GM23248 (cell line): ENCODE results near the gene PRSS1. TPM values are rescaled to one million over a fixed set of nuclear protein-coding genes. Genes with fewer than 3 reads are reported as not detected.

Experiments used
- DNase-seq: peaks from one replicate; pipeline ENCODE4 v3.0.0-alpha.2; 2015
- H2AFZ ChIP-seq: fragments of 200-600 bp; sonication (generic); 2 replicates; pipeline ENCODE4 v1.6.1; 2016; ENCODE audit warnings: antibody characterized with exemption
- H3F3A ChIP-seq: fragments of 200-600 bp; sonication (generic); 2 replicates; pipeline ENCODE4 v1.6.1; 2016; ENCODE audit warnings: mild to moderate bottlenecking, antibody characterized with exemption, mixed run types; ENCODE audit not compliant: insufficient read depth
- H3K27ac ChIP-seq: fragments of 200-600 bp; sonication (generic); 2 replicates; pipeline ENCODE4 v1.5.1; 2016; ENCODE audit warnings: mild to moderate bottlenecking
- H3K27me3 ChIP-seq: fragments of 200-600 bp; sonication (generic); replicated peaks from 2 replicates; pipeline ENCODE4 v1.6.1; 2016; ENCODE audit warnings: mild to moderate bottlenecking; ENCODE audit not compliant: insufficient read depth
- H3K36me3 ChIP-seq: fragments of 200-600 bp; sonication (generic); 2 replicates; pipeline ENCODE4 v1.6.1; 2016; ENCODE audit warnings: low read depth, mild to moderate bottlenecking
- H3K4me1 ChIP-seq: fragments of 200-600 bp; sonication (generic); 2 replicates; pipeline ENCODE4 v1.6.1; 2016; ENCODE audit warnings: mild to moderate bottlenecking; ENCODE audit not compliant: insufficient read depth
- H3K4me2 ChIP-seq: fragments of 200-600 bp; sonication (generic); one replicate; pipeline ENCODE4 v1.6.1; 2016; ENCODE audit warnings: mild to moderate bottlenecking; ENCODE audit not compliant: unreplicated experiment
- H3K4me3 ChIP-seq: fragments of 200-600 bp; sonication (generic); 2 replicates; pipeline ENCODE4 v1.5.1; 2016; ENCODE audit warnings: mild to moderate bottlenecking
- H3K79me2 ChIP-seq: fragments of 200-600 bp; sonication (generic); 2 replicates; pipeline ENCODE4 v1.6.1; 2016; ENCODE audit warnings: mild to moderate bottlenecking; ENCODE audit not compliant: insufficient read depth
- H3K9ac ChIP-seq: fragments of 200-600 bp; sonication (generic); 2 replicates; pipeline ENCODE4 v1.6.1; 2016; ENCODE audit warnings: mild to moderate bottlenecking
- H3K9me2 ChIP-seq: fragments of 200-600 bp; sonication (generic); 2 replicates; pipeline ENCODE4 v1.6.1; 2016; ENCODE audit warnings: mixed run types, mild to moderate bottlenecking, moderate library complexity; ENCODE audit not compliant: insufficient read depth
- H3K9me3 ChIP-seq: fragments of 200-600 bp; sonication (generic); one replicate; pipeline ENCODE4 v1.6.1; 2017; ENCODE audit warnings: low read depth
- H4K20me1 ChIP-seq: fragments of 200-600 bp; sonication (generic); 2 replicates; pipeline ENCODE4 v1.6.0; 2016; ENCODE audit not compliant: insufficient read depth
- EZH2 ChIP-seq: fragments of 200-600 bp; sonication (generic); IDR thresholded peaks from 2 replicates; pipeline ENCODE4 v1.6.1; 2018; ENCODE audit warnings: antibody characterized with exemption, mild to moderate bottlenecking; ENCODE audit not compliant: insufficient read depth, poor library complexity, severe bottlenecking
- EZH2phosphoT487 ChIP-seq: fragments of 200-600 bp; sonication (generic); IDR thresholded peaks from 2 replicates; pipeline ENCODE4 v1.6.1; 2018; ENCODE audit warnings: antibody characterized with exemption, moderate library complexity, mild to moderate bottlenecking, low read depth; ENCODE audit not compliant: insufficient read depth
- WGBS, 2 experiments: methylation state at CpG; one replicate each; pipeline ENCODE4 v1.1.6; 2015 to 2017; ENCODE audit warnings: low lambda C conversion rate in 2 of 2, low coverage in 1 of 2; ENCODE audit errors: missing lambda C conversion rate in 2 of 2; 5-methylcytosine and 5-hydroxymethylcytosine counted together
- in situ Hi-C: fragments of 300-500 bp; cut with MboI; formaldehyde crosslinking; loops from 2 replicates; pipeline ENCODE4 v1.15.0; 2020
- polyA plus RNA-seq: library from polyadenylated mRNA; unstranded; fragments of >200 nt; fragmentation: Nextera tagmentation; extraction: Ambion mirVana; gene quantifications from 2 replicates; pipeline ENCODE4 v1.2.1, GENCODE V29; 2016
- total RNA-seq: library from RNA; depleted of rRNA; stranded (reverse); fragments of >200 nt; shearing (Covaris generic); gene quantifications from 2 replicates; pipeline ENCODE4 v1.2.3, GENCODE V29; 2014

Gene PRSS1
- total and polyA plus RNA-seq, 2 experiments from 2014 or later = not detected

DNA sequence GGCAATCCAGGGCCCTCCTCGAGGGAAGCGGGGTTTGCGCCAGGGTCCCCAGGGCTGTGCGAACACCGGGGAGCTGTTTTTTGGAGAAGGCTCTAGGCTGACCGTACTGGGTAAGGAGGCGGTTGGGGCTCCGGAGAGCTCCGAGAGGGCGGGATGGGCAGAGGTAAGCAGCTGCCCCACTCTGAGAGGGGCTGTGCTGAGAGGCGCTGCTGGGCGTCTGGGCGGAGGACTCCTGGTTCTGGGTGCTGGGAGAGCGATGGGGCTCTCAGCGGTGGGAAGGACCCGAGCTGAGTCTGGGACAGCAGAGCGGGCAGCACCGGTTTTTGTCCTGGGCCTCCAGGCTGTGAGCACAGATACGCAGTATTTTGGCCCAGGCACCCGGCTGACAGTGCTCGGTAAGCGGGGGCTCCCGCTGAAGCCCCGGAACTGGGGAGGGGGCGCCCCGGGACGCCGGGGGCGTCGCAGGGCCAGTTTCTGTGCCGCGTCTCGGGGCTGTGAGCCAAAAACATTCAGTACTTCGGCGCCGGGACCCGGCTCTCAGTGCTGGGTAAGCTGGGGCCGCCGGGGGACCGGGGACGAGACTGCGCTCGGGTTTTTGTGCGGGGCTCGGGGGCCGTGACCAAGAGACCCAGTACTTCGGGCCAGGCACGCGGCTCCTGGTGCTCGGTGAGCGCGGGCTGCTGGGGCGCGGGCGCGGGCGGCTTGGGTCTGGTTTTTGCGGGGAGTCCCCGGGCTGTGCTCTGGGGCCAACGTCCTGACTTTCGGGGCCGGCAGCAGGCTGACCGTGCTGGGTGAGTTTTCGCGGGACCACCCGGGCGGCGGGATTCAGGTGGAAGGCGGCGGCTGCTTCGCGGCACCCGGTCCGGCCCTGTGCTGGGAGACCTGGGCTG is 47.5 kb downstream of the PRSS1 start:
- Histone ChIP-seq H3K27me3 (peaks cover 82% of the 10 kb centered on the region), H3K4me2 (no peak overlapping the region), H4K20me1 (no peaks in the 10 kb centered on the region), H3K79me2 (no peaks in the 10 kb centered on the region), H3F3A (no peaks in the 10 kb centered on the region), H2AFZ (no peak overlapping the region), H3K36me3 (no peaks in the 10 kb centered on the region), H3K27ac (no peak overlapping the region), H3K9me2 (no peaks in the 10 kb centered on the region), H3K9ac (no peak overlapping the region), H3K4me1 (peaks cover 4% of the 10 kb centered on the region; the same call in 1 of the 2 replicates), H3K9me3 (no peaks in the 10 kb centered on the region), H3K4me3 (peak overlapping the region; percentile 37; the same call in 1 of the 2 replicates)
- no peak for TF ChIP-seq EZH2
- TF ChIP-seq EZH2phosphoT487 = peak; percentile 34; the same call in 1 of the 2 replicates
- in situ Hi-C loops = no loop called here
- WGBS, 2 experiments = 3 to 4% methylated on average over 54 to 59 of the region's 74 CpGs
- peak; percentile 24 for DNase-seq

DNA sequence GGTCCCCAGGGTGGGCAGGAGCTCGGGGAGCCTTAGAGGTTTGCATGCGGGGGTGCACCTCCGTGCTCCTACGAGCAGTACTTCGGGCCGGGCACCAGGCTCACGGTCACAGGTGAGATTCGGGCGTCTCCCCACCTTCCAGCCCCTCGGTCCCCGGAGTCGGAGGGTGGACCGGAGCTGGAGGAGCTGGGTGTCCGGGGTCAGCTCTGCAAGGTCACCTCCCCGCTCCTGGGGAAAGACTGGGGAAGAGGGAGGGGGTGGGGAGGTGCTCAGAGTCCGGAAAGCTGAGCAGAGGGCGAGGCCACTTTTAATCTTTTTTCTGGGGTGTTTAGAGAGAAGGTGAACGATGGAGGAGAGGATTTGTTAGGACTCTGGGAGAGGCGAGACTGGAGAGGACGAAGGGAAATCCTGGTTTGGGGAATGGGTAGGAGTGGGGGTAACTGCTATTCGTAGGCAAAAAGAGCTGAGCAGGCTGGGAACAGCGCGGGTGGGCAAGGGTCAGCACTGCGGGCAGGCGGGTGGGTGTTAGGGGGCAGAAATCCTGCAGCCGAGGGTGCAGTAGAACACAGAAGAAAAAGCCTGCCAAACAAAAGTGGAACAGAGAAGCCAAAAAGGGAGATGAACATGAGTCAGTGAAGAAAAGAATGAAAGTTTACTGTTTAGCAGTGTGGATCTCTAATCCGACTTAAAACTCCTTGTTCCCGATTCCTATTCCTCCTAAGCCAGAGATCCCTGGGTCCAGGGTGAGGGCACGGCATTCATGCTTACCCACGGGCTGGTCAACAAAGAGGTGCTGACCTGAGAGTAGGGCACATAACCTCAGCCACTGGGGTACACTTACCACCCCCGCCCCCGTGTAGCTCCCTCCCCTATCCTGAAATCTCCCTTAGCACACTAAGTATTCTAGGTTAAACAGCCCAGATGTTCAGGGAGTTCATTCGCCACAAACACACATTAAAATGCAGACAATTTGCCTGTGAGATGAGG is 48.4 kb downstream of the PRSS1 start:
- Histone ChIP-seq H3K4me2 (no peak overlapping the region), H4K20me1 (no peaks in the 10 kb centered on the region), H3K4me1 (peaks cover 4% of the 10 kb centered on the region; the same call in 1 of the 2 replicates), H3K36me3 (no peaks in the 10 kb centered on the region), H3K9me2 (no peaks in the 10 kb centered on the region), H3K9ac (no peak overlapping the region), H3K9me3 (no peaks in the 10 kb centered on the region), H3K79me2 (no peaks in the 10 kb centered on the region), H2AFZ (no peak overlapping the region), H3F3A (no peaks in the 10 kb centered on the region), H3K4me3 (peak overlapping the region; percentile 37; the same call in 1 of the 2 replicates), H3K27me3 (peaks cover 87% of the 10 kb centered on the region), H3K27ac (no peak overlapping the region)
- WGBS, 2 experiments = 6% methylated on average over 26 to 29 of the region's 33 CpGs
- DNase-seq = peak; percentile 23
- in situ Hi-C loops = no loop called here
- TF ChIP-seq EZH2phosphoT487 (0 out of 2 replicates have a peak, but pooled peaks have one; percentile 56), EZH2 (peak; percentile 91)

DNA sequence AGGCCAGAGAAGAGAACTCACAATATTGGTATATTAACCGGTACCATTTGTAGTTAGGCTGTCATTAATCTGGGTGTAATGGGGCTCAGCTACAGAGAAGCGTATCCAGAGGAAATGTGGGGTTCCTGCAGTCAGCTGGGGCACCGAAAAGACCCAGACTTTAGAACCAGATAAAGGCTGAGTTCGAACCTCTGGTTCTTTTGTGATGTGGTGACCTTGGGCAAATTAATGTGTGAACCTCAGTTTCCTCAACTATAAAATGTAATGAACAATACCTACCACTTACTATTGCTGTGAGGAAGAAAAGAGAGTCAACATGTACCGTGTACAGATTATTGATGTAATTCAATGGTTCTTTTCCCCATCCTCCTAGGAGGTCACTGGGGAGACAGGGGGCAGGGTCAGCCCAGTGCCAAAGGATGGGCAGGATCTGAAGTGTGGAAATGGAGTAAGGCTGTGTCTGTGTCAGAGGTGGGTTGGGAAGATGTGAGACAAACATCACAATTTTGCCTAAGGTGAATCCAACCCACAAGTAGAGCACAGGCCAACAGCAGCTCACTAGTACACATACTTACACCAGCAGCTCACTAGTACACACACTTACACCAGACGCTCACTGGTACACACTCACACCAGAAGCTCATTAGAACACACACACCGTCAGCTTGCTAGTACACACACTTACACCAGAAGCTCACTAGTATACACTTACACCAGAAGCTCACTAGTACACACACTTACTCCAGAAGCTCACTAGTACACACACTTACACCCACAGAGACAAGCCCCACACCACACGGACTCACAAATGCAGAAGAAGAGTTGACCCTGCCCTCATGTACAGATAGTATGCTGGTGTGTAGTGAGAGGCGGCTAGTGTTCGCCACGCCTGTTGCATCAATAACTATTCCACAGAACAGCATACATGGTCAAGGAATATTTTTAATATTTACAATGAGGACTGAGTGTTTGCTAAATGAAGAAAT is 49.5 kb downstream of the PRSS1 start:
- Histone ChIP-seq H3K9me3 (no peaks in the 10 kb centered on the region), H2AFZ (no peak overlapping the region), H3F3A (no peaks in the 10 kb centered on the region), H3K4me2 (no peak overlapping the region), H3K9ac (no peak overlapping the region), H3K27me3 (peaks cover 84% of the 10 kb centered on the region), H3K9me2 (no peaks in the 10 kb centered on the region), H3K4me1 (peaks cover 4% of the 10 kb centered on the region; the same call in 1 of the 2 replicates), H3K79me2 (no peaks in the 10 kb centered on the region), H3K4me3 (no peak overlapping the region), H3K36me3 (no peaks in the 10 kb centered on the region), H3K27ac (no peak overlapping the region), H4K20me1 (no peaks in the 10 kb centered on the region)
- TF ChIP-seq EZH2 (no peak), EZH2phosphoT487 (no peak)
- in situ Hi-C loops = no loop called here
- WGBS, 2 experiments = 80 to 81% methylated on average over 11 of the region's 11 CpGs
- no peak for DNase-seq
